RWPE1 (cell line): ENCODE results near the gene LSM3.

ENCODE experiments used
- CTCF ChIA-PET: fragments of 350-600 bp; sonication (Branson Sonifier 250); formaldehyde crosslinking; extraction: SDS; loops from one replicate; lab custom pipeline; 2021; lab: Yijun Ruan, JAX
- POLR2A ChIA-PET: fragments of 400-600 bp; formaldehyde crosslinking; extraction: SDS; loops from one replicate; lab custom pipeline; 2020; ENCODE audit warnings: antibody characterized with exemption; ENCODE audit not compliant: low non-redundant PET; lab: Yijun Ruan, JAX
- DNase-seq: peaks from one replicate; pipeline ENCODE4 v3.0.0; 2012; ENCODE audit warnings: low spot score
- H3K27ac ChIP-seq: fragments of 450-650 bp; 2 replicates; pipeline ENCODE4 v1.5.1; 2017
- TF ChIP-seq, protein P1 (sequence below): fragments of 450-650 bp; conservative IDR thresholded peaks from 2 replicates; pipeline ENCODE4 v1.5.1; 2017; ENCODE audit warnings: low read depth, mild to moderate bottlenecking

LSM3 gene

DNA sequence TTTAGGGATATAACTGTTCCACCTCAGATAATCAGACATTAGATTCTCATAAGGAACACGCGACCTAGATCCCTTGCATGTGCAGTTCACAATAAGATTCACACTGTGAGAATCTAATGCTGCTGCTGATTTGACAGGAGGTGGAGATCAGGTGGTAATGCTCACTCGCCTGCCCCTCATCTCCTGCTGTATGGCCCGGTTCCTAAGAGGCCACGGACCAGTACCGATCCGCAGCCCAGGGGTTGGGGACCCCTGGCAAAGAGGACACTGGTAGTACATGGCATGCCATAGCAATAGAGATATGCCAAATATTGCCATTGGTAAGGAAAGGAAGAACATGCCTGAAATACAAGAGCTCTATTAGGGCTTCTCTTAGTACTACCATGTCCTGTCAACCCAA lies 59.7 kb downstream of the LSM3 start:
- CTCF ChIA-PET: no interaction called here

DNA sequence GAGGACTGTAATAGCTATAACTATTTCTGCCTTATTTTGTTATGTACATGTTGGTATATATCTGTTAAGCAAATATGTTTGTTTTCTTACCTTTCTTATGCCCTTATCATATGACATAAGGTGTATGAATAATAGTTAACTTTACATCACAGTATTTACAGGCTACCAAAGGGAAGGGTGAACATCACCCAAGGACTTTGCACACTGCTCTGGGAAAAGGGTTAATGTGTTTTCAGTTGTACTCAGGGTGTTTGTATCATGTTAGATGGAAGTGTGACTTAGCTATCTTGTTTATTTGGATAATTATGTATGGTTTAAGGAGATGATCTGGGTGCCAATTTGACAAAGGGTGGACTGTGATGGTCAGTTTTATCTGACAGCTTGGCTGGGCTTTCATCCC lies 60.3 kb downstream of the LSM3 start:
- POLR2A ChIA-PET: no interaction called here
- TF ChIP-seq, protein P1, sequence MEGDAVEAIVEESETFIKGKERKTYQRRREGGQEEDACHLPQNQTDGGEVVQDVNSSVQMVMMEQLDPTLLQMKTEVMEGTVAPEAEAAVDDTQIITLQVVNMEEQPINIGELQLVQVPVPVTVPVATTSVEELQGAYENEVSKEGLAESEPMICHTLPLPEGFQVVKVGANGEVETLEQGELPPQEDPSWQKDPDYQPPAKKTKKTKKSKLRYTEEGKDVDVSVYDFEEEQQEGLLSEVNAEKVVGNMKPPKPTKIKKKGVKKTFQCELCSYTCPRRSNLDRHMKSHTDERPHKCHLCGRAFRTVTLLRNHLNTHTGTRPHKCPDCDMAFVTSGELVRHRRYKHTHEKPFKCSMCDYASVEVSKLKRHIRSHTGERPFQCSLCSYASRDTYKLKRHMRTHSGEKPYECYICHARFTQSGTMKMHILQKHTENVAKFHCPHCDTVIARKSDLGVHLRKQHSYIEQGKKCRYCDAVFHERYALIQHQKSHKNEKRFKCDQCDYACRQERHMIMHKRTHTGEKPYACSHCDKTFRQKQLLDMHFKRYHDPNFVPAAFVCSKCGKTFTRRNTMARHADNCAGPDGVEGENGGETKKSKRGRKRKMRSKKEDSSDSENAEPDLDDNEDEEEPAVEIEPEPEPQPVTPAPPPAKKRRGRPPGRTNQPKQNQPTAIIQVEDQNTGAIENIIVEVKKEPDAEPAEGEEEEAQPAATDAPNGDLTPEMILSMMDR: no peak
- CTCF ChIA-PET: no interaction called here
- no peak for DNase-seq
- H3K27ac ChIP-seq: no peak overlapping the region

More for the DNA sequence above, 59.7 kb downstream of the LSM3 start:
- TF ChIP-seq, protein P1: no peak
- H3K27ac ChIP-seq: no peak overlapping the region
- POLR2A ChIA-PET: no interaction called here
- DNase-seq: no peak

DNA sequence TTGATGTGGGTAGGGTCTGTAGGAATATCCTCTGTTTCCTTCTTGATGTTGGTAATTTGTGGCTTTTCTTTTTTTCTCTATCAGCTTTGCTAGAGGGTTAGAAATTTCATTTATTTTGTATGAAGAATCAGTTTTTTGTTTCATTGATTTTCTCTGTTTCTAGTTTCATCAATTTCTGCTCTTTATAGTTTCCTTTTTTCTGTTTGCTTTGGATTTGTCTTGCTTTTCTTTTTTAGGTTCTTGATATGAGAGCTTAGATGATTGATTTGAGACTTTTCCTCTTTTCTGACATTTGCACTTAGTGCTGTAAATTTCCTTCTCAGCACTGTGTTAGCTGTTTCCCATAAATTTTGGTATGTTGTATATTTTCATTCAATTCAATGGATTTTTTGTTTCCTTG lies 61.3 kb downstream of the LSM3 start:
- TF ChIP-seq, protein P1: no peak
- ChIA-PET CTCF (no interaction called here), POLR2A (no interaction called here)
- DNase-seq: no peak
- H3K27ac ChIP-seq: no peak overlapping the region

DNA sequence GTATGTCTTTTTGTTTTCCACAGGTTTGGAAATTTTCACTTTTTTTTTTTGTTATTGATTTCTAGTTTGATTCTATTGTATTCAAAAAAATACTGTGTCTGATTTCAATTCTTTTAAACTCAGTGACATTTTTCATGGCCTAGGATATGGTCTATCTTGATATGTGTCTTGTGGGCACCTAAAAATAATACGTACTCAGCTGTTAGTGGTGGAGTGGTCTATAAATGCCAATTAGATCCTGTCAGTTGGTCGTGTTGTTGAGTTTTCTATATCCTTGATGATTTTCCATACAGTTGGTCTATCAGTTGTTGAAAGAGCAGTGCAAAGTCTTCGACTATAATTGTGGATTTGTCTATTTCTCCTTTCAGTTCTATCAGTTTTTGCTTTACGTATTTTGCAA lies 61.7 kb downstream of the LSM3 start:
- TF ChIP-seq, protein P1: no peak

DNA sequence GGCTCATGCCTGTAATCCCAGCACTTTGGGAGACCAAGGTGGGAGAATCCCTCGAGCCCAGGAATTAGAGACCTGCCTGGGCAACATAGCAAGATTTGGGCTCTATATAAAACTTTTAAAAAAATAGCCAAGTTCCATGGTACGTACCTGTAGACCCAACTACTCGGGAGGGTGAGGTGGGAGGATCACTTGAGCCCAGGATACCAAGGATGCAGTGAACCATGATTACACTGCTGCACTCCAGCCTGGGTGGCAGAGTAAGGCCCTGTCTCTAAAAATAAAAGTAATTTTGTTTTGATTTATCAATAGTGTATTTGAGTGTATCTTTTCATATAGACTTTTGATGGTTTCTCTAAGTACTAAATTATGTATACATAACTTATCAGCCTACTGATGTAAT lies 63.1 kb downstream of the LSM3 start:
- ChIA-PET POLR2A (no interaction called here), CTCF (interaction anchor here (0.6 kb wide), 1 partner anchor 46 kb away, joined by 3 read pairs; no protein-coding TSS in a partner anchor)
- TF ChIP-seq, protein P1: no peak
- no peak overlapping the region for H3K27ac ChIP-seq
- DNase-seq: no peak

More for the DNA sequence above, 61.7 kb downstream of the LSM3 start:
- ChIA-PET CTCF (no interaction called here), POLR2A (no interaction called here)
- DNase-seq: no peak
- no peak overlapping the region for H3K27ac ChIP-seq

DNA sequence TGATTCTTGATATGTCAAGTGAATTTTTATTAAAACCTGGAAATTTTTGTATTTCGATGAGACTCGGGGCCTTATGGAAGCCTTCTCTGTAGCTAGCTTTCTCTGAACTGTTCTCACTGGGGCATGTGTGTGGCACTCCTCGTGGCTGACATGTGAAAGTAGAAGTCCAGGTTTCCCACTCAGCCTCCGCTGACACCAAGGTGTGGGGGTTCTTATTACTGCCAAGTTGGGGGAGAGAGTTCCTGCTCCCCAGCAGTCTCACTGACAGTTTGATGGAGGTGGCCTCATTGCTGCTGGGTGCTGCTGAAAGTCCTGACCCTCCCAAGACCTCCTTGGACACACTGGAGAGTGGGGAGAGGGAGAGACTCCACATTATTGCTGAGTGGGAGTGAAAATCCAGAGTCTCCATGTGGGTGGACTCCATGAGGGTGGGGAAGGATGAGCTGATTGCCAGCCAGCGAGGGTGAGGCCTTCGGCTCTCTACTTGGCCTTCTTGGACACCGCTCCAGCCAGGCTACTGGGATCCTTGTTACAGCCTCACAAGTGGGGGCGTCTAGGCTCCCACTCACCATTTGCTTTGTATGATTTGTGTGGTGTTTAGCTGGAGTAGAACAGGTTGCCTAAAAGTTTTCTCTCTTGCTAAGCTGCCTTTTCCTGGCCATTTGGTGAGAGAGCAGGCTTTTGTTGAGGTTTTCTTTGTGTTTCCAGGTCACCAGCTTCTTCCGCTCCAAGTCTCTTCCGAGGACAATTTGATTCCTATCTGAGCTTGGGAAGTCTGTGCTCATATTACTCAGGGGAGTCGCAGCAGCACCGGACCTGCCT lies 64.1 kb downstream of the LSM3 start:
- H3K27ac ChIP-seq: no peak overlapping the region
- ChIA-PET POLR2A (no interaction called here), CTCF (interaction anchor here (0.6 to 0.7 kb wide), 2 partner anchors 47 to 511 kb away, joined by 3 to 4 read pairs; no protein-coding TSS in a partner anchor)
- no peak for DNase-seq
- TF ChIP-seq, protein P1: no peak
